ENCODE results near the gene IL9R.

Gene IL9R

DNA sequence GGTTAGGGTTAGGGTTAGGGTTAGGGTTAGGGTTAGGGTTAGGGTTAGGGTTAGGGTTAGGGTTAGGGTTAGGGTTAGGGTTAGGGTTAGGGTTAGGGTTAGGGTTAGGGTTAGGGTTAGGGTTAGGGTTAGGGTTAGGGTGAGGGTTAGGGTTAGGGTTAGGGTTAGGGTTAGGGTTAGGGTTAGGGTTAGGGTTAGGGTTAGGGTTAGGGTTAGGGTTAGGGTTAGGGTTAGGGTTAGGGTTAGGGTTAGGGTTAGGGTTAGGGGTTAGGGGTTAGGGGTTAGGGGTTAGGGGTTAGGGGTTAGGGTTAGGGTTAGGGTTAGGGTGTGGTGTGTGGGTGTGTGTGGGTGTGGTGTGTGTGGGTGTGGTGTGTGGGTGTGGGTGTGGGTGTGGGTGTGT is 33.0 kb downstream of the IL9R start:
- peak; percentile 95 for FAIRE-seq

Measured in islet of Langerhans (tissue), 1 donor.